Gastroesophageal sphincter (tissue), 4 donors: Measurements from ENCODE around the gene ZC3H7A. TPM values are rescaled to one million over a fixed set of nuclear protein-coding genes. Genes with fewer than 3 reads are reported as not detected.

Experiments
- ATAC-seq: fragments of 150-250 bp; one replicate; pipeline ENCODE4 v1.9.1; 2016; ENCODE audit warnings: mild to moderate bottlenecking, moderate library complexity
- H3K27ac ChIP-seq, 4 donors: fragments of 200-600 bp; sonication (generic) in 3 of 4; 1 replicate in 3 of 4; 2 replicates in 1 of 4; pipeline ENCODE4 v1.5.1; 2016 to 2019
- H3K27me3 ChIP-seq: fragments of 200-600 bp; sonication (generic); one replicate; pipeline ENCODE4 v1.5.1; 2019
- H3K36me3 ChIP-seq, 2 donors: fragments of 200-600 bp; sonication (generic); one replicate each; pipeline ENCODE4 v1.5.1; 2019; ENCODE audit warnings: control low read depth in 1 of 2
- H3K4me1 ChIP-seq, 3 donors: fragments of 200-600 bp; sonication (generic); 1 replicate in 2 of 3; 2 replicates in 1 of 3; pipeline ENCODE4 v1.5.1; 2016 to 2019; ENCODE audit warnings: control low read depth in 2 of 3
- H3K4me3 ChIP-seq, 2 donors: fragments of 200-600 bp; sonication (generic); one replicate each; pipeline ENCODE4 v1.5.1; 2019; ENCODE audit warnings: mild to moderate bottlenecking in 1 of 2, moderate library complexity in 1 of 2
- H3K9me3 ChIP-seq, 3 donors: fragments of 200-600 bp; sonication (generic); one replicate each; pipeline ENCODE4 v1.5.1; 2017 to 2019; ENCODE audit warnings: control low read depth in 2 of 3
- EP300 ChIP-seq: sonication (generic); formaldehyde crosslinking; IDR thresholded peaks from one replicate; pipeline ENCODE4 v1.6.1; 2017; ENCODE audit warnings: antibody characterized with exemption, mild to moderate bottlenecking
- POLR2A ChIP-seq, 2 donors: fragments of 450-650 bp; IDR thresholded peaks; one replicate each; pipeline ENCODE4 v1.6.1; 2017; ENCODE audit warnings: antibody characterized with exemption in 2 of 2, mild to moderate bottlenecking in 2 of 2, moderate library complexity in 1 of 2
- POLR2AphosphoS5 ChIP-seq: sonication (generic); formaldehyde crosslinking; IDR thresholded peaks from one replicate; pipeline ENCODE4 v1.6.1; 2017; ENCODE audit warnings: antibody characterized with exemption
- WGBS, 2 donors: methylation state at CpG; one replicate each; pipeline ENCODE4 v1.1.5; 2018; ENCODE audit warnings: low coverage in 1 of 2; 5-methylcytosine and 5-hydroxymethylcytosine counted together
- total RNA-seq, 4 donors: library from RNA; depleted of rRNA; stranded (reverse); fragments of >200 nt; gene quantifications; one replicate each; pipeline ENCODE4 v1.1.0, GENCODE V29; 2016
- TF ChIP-seq, protein P1 (sequence below), 4 experiments: fragments of 200-600 bp in 2 of 4; fragments of 450-650 bp in 2 of 4; sonication (generic) in 1 of 4; IDR thresholded peaks; one replicate each; pipeline ENCODE4 v1.5.1; 2017 to 2019; ENCODE audit warnings: antibody characterized with exemption in 4 of 4, mild to moderate bottlenecking in 2 of 4, moderate library complexity in 2 of 4

ZC3H7A gene
- total RNA-seq, 4 donors from 2014 or later: 55.5 to 78.9 (median 68.4) TPM

DNA sequence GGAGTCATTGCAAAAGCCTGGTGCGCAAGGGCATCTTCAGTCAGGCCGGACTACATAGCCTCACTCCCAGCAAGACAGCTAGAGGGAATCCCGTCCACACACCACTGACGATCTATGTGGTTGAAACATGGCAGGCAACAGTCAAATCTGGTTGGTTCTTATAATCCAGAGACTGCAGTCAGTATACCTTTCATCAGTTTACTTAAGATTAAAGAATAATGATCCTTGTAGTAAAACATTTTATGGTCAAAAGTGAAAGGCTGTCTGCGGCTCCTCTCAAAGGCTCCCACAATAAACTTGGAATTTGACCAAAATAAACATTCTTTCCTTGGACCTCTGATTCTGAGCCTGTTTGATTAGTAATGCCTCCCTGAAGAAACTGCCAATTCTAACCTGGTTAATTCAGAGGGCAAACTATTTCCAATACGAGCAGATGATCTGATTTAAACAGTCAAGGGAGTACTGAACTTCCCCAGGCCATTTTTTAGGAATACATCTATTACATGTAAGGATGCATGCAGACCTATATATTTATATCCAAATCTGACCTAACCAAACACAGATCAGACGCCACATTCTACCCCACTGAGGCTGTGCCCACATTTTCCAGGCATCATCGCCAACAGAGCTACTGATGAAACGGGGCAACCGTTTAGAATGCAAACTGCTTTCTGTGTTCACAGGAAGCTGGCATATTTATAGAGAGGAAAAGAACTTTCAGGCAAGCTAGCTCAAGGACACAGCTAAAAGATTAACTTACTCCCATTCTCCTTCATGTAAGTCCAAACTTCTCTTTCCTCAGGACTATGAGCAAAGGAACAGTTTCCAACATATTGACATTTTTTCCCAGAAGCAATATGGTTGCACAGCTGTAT, 39.1 kb downstream of the ZC3H7A start:
- WGBS, 2 donors: 50 to 62% methylated on average over 8 to 10 of the region's 10 CpGs

DNA sequence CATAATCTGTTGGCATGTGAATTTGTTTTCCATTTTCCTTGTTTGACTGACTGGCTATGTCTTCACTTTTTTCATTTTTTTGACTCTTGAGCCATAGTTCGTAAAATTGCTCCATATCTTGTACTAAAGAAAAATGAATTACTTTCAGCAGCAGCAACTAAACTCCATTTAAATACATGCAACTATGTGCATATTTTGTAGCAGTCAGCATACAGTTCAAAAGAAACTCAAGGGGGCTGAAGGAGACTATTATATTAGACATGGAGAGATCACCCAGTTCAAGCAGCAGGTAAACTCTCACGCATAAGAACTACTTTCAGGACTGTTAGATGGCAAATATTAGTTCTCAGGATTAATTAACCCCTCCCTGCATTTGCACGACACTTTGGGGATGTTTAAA, 40.8 kb downstream of the ZC3H7A start:
- H3K4me1 ChIP-seq: peaks cover 0 to 15% (median 0%) of the 10 kb centered on the region in 3 donors
- H3K9me3 ChIP-seq: no peaks in the 10 kb centered on the region
- no peaks in the 10 kb centered on the region for H3K27me3 ChIP-seq
- TF ChIP-seq POLR2AphosphoS5 (no peak), EP300 (no peak), POLR2A (IDR thresholded peaks at IDR 0.05) (no peak)
- TF ChIP-seq, protein P1, sequence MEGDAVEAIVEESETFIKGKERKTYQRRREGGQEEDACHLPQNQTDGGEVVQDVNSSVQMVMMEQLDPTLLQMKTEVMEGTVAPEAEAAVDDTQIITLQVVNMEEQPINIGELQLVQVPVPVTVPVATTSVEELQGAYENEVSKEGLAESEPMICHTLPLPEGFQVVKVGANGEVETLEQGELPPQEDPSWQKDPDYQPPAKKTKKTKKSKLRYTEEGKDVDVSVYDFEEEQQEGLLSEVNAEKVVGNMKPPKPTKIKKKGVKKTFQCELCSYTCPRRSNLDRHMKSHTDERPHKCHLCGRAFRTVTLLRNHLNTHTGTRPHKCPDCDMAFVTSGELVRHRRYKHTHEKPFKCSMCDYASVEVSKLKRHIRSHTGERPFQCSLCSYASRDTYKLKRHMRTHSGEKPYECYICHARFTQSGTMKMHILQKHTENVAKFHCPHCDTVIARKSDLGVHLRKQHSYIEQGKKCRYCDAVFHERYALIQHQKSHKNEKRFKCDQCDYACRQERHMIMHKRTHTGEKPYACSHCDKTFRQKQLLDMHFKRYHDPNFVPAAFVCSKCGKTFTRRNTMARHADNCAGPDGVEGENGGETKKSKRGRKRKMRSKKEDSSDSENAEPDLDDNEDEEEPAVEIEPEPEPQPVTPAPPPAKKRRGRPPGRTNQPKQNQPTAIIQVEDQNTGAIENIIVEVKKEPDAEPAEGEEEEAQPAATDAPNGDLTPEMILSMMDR (IDR thresholded peaks at IDR 0.05): no peak
- H3K4me3 ChIP-seq: no peak overlapping the region
- no peak for ATAC-seq
- H3K27ac ChIP-seq: no peak overlapping the region
- H3K36me3 ChIP-seq: peaks cover 9 to 99% of the 10 kb centered on the region in 2 donors
- WGBS, 2 donors: 92 to 94% methylated on average over 2 to 3 of the region's 3 CpGs

More for the DNA sequence above, 39.1 kb downstream of the ZC3H7A start:
- no peak overlapping the region for H3K27ac ChIP-seq
- H3K4me1 ChIP-seq: peaks cover 0 to 15% (median 0%) of the 10 kb centered on the region in 3 donors
- no peaks in the 10 kb centered on the region for H3K9me3 ChIP-seq
- no peak overlapping the region for H3K4me3 ChIP-seq
- peaks cover 14 to 99% of the 10 kb centered on the region in 2 donors for H3K36me3 ChIP-seq
- no peak for TF ChIP-seq POLR2AphosphoS5
- TF ChIP-seq, protein P1 (IDR thresholded peaks at IDR 0.05): no peak
- TF ChIP-seq POLR2A (IDR thresholded peaks at IDR 0.05): no peak
- TF ChIP-seq EP300: no peak
- ATAC-seq: no peak
- H3K27me3 ChIP-seq: no peaks in the 10 kb centered on the region

DNA sequence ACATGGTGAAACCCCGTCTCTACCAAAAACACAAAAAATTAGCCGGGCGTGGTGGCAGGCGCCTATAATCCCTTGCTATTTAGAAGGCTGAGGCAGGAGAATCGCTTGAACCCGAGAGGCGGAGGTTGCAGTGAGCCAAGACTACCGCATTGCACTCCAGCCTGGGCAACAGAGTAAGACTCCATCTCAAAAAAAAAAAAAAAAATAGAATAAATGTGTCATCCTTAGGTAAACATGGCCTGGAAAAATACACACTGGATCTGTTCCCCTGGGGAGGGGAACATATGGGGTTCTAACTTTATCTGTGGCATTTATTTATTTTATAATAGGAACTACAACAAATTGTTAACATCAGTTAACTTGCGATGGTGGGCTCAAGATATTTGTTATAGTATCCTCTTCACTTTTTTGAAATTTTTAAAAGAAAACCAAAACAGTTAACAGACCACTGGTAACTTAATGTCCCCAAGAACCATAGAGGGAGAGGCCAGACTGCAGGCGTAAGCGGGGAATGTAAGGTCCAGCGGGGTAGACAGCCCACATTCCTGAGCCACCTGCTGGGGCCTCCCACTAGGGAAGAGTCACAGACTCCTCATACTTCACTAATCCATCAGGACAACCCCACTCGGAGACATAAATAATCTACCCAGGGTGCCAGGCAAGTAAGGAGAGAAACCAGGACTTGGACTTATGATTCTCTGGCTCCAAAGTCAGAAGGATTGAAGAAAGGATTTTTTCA, 41.9 kb downstream of the ZC3H7A start:
- Histone ChIP-seq H3K4me3 (no peak overlapping the region), H3K9me3 (no peaks in the 10 kb centered on the region), H3K36me3 (peaks cover 6 to 99% of the 10 kb centered on the region in 2 donors), H3K27me3 (no peaks in the 10 kb centered on the region), H3K4me1 (peaks cover 0 to 15% (median 0%) of the 10 kb centered on the region in 3 donors), H3K27ac (no peak overlapping the region)
- WGBS, 2 donors: 89% methylated on average over 12 of the region's 13 CpGs; no CpG with 5 or more reads in 1 of the 2 donors
- TF ChIP-seq POLR2A (IDR thresholded peaks at IDR 0.05): no peak
- no peak for TF ChIP-seq EP300
- no peak for TF ChIP-seq POLR2AphosphoS5
- no peak for ATAC-seq

DNA sequence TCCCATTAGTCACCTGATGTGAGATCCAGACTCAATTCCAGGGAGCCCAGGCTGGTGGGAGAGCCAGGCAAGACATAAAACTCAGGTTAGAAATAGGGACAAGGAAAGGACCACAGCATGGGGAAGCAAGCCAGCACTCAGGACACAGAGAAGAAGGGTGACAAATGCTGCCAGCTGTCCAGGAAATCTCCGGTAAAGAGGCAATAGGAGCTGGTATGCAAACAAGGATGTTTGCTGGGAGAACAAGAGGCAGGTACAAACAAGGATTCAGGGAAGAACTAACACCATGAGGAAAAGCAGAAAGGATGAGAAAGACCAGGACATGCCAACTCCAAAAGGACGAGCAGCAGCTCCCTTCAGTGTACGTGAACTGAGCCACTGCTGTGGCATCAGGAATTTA, 44.2 kb downstream of the ZC3H7A start:
- H3K36me3 ChIP-seq: peaks cover 3 to 99% of the 10 kb centered on the region in 2 donors
- WGBS, 2 donors: 63 to 76% methylated on average over 2 to 3 of the region's 3 CpGs

DNA sequence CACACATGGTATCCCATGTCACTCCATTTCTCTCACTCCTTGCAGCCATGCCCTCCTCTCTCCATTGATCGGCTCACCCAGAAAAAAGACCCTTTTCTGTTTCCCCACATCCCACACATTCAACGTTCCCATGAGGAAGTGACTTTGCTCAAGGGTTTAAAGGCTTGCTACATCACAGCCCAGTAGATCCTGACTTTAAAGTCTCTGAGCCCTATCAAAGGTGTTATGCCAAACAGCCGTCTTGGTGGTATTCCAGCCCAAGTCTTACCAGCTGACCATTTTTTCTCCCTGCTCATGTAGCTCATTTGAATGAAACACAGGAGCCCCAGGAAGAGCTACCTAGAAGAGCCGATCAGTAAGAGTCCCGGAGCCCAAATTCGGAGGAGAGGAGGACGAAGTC, 47.0 kb downstream of the ZC3H7A start:
- Histone ChIP-seq H3K27ac (no peak overlapping the region), H3K27me3 (no peaks in the 10 kb centered on the region), H3K9me3 (no peaks in the 10 kb centered on the region), H3K4me1 (no peaks in the 10 kb centered on the region), H3K36me3 (peaks cover 3 to 71% of the 10 kb centered on the region in 2 donors), H3K4me3 (no peak overlapping the region)
- no peak for ATAC-seq
- 71 to 80% methylated on average over 5 to 7 of the region's 7 CpGs for WGBS, 2 donors
- TF ChIP-seq POLR2AphosphoS5 (no peak), POLR2A (IDR thresholded peaks at IDR 0.05) (no peak), EP300 (no peak)
- TF ChIP-seq, protein P1 (IDR thresholded peaks at IDR 0.05): no peak

More for the DNA sequence above, 44.2 kb downstream of the ZC3H7A start:
- Histone ChIP-seq H3K27ac (no peak overlapping the region), H3K4me3 (no peak overlapping the region), H3K9me3 (no peaks in the 10 kb centered on the region), H3K4me1 (peaks cover 0 to 5% (median 0%) of the 10 kb centered on the region in 3 donors), H3K27me3 (no peaks in the 10 kb centered on the region)
- ATAC-seq: no peak
- TF ChIP-seq POLR2AphosphoS5: no peak
- no peak for TF ChIP-seq POLR2A (IDR thresholded peaks at IDR 0.05)
- TF ChIP-seq, protein P1 (IDR thresholded peaks at IDR 0.05): no peak
- no peak for TF ChIP-seq EP300
